Fibroblast of gingiva (primary cell): ENCODE data around the gene SAMD13.

Experiments used
- DNase-seq: peaks from one replicate; pipeline ENCODE4 v3.0.0-alpha.2; 2011; ENCODE audit warnings: low read depth

SAMD13 gene, protein sequence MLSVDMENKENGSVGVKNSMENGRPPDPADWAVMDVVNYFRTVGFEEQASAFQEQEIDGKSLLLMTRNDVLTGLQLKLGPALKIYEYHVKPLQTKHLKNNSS

DNA sequence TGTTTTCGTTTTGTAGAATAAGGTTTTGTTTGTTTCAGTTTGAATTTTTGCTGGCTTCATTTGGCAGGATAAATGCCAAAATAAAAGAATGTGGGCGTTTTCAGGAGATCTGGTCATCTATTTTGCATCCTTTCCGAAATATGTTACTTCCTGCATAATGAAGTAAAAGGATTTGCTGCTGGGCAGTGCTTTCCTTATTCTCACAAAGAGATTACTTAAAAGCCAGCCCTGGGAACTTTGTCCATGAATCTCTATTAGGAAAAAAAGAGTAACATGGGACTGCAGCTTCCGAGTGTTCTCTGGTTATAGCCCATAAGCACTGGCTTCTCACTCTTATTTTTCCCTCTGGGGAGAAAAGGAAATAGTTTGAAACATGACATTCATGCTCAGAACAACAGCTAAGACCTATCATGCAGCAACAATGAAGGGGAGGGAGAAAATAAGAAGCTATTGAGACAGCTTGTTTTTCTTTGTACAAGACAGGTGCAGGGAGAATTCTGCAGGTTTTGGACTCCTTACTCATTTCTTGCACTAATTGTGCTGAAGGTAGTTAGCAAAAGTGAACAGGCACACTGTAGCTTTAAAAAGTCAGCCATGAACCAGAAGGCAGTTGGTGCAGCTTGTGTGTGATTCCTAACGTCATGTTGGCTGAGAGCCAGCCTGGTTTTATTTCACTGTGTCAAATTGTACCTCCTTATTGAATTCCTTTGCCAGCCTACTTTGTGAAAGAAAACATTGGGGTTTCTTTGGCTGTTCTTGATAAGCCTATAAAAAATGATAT, at the start of gene SAMD13:
TSS of gene SAMD13 (plus strand) at position 705 of the 781 bp plus-strand sequence. CDS start 1,527 bp downstream, outside the sequence.
- peak; percentile 65 for DNase-seq

DNA sequence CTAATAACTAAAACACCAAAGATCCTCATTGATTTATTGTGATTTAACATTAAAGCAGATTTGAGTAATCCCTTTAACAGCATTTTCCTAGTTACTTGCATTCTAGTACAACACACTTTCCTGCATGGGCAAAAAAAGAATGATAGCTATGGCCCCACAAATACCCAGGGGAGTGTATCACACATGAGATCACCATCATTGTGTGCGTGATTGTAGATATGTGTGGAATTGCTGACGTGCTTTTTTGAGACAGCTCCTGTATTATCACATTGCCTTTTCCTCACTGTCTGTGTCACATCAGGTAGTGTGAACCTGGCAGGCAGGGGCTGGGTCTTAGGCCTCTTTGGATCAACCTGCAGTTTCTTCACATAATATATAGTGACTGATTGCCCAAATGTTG, 48.5 kb upstream of the SAMD13 start:
- no peak for DNase-seq

DNA sequence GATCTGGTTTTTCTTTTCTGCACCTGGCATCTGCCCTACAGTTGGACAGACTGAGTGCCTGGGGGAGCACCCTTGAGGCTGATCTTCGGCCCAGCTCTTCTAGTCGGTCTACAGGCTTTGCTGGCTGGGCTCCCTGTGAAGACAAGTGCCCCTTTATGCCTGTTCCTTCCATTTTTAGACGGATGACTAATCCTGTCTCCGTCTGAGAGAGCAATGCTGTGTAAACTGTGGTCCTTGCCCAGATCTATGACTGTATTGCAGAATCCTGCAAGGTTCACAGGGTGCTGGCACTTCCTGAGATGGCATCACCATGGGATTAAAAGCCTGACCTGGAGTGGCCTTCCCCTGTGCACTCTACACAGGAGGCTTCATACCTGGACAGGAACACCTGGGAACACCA, 47.6 kb upstream of the SAMD13 start:
- DNase-seq, result peak; percentile 82

DNA sequence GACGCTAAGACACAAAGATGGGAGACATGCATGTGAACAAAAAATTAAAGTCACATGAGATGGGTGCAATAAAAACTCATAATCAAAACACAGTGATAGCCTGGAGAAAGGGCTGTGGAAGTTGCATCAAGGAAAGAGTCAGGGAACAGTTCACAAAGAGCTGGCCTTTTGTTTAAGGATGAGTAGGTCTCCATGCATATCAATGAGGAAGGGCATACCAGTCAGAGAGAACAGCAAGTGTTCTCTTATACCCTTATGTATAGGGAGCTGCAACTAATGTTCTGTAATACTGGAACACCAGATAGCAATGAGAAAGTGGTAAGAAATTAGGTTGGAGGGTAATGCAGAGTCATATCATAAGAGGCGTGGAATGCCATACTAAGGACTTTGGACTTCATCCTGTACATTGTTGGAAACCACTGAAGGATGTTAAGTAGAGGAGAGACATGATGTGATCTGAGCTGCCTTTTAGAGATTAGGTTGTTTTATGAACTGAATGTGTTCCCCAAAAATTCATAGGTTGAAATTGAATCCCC, 46.7 kb upstream of the SAMD13 start:
- no peak for DNase-seq

DNA sequence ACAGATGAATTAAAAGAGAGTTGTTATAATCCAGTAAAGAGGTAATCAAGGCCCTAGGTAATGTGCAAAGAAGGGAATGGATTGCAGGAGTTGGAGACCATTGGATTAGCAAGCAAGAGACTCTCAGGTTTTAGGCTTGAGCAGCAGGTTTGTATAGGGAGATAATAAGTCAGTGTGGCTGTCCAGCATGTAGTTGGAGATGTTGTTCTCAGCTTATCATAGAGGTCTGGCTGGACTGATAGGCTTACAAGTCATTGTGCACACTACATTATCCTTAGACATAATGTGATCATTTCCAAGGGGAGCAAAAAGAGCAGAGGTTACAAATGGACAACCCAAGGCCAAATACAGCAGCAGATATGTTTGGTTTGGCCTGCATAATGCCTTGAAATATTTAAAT, 45.9 kb upstream of the SAMD13 start:
- no peak for DNase-seq

DNA sequence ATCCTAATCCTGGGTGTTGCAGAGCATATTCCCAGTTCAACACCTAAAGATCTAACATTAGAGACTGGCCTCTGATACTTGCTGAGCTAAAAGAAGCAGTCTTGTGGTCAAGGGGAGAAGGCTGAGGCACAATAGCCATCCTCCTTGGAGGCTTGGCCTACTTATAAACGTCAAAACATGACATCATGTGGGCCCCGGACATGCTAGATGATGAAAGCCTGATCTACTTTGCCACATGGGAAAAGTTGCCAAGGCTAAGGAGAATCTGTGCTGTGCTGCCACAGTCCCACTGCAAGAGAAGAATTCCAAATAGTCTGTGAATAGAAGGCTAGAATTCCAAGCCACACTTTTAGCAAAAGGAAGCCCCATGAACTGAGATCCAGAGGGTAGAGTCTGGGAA, 43.9 kb upstream of the SAMD13 start:
- DNase-seq, result no peak

DNA sequence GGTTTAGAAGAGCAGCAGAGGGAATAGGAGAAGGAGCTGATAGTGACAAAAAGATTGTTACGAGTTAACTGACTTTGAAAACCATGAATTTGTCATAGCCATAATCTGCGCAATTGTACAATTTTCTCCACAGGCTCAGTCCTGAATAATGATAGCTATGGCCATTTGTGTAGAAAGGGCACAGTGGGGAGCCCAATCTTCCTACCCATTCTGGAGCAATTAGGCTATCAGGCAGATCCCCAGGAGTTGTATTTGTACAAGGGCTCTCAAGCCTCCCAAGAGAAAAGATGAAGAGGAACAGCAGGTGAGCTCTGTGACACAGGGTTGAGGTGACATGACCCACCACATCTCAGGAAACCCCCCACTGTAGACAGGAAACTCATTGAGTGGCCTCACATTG, 42.1 kb upstream of the SAMD13 start:
- DNase-seq, result no peak

DNA sequence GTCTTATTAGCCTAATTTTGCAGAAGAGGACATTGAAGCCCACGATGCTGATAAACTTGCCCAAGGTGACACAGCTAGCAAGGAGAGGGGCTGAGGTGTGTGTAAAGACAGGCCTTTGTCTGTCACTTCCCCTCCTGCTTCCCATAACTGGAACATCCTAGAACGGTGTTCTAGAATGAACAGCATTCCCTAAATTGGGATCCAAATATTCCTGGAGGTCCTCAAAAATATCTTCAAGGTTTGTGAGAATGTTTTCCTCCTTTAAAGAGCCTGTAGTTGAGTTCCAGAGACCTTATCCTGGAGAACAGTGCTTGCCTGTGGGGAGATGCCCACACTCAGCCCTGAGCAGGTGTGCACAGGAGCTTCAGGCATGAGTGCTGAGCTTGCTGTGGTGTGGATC, 41.5 kb upstream of the SAMD13 start:
- DNase-seq, result no peak

DNA sequence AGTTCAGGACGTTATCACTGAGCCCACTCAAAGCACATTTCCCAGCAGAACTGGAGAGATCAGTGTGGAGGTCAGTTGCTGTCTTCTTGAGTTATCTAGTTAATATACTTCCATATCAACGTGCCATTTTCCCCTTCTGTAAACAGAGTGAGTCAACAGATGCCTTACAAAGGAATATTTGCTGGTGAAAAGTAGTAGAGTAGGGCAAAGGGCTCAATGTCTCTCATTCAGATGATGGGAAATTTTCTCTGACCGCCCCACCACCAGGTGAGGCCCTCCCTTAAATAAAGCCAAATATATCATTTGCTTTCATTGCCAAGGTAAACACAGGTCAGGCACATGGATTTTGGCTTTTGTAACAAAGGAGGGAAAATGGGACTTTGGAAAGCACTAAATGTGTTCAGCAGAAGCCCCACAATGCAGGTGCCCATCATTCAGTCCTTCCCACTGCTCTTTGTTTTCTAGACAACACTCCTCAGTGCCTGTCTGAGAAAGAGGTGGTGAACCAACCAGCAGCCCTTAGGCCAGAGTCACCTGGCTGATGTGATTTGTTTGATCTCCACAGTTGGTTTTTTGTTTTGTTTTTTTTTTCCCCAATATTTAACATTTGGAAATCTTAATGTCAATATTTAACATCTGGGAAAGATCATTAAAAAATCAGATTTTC, 40.5 kb upstream of the SAMD13 start:
- DNase-seq, result no peak

DNA sequence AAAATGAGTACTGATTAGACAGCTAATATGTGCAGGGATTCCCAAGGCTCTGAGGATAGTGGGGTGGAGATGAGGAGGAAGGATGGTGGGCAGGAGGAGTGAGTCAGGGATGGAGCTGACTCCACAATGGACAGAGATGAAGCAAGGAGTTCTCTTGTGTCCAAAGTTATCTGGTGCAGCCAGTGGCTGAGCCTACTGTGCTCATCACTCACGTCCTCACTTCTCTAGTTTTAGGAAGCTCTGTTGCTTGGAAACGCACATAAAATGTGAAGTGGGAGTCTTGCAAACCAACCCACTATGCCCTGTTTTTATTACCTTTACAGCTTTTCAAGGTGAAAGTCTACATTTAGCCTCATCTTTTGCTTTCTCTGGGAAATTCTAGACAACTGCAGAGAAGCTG, 36.5 kb upstream of the SAMD13 start:
- DNase-seq, result no peak

DNA sequence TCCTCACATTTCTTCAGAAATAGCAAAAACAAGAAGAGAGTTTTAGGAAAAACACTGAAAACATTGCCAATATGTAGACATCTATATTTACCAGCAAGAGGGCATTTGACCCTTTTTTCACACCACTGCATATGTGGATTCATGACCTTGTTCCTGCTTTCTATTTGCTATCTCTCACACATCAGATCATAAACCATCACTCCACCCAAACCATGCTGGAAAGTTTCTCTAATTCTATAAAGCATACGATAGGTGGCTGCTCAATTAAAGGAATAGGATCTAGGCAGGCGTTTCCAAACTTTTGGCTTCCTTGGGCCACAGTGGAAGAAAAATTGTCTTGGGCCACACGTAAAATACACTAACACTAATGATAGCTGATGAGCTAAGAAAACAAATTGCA, 35.6 kb upstream of the SAMD13 start:
- no peak for DNase-seq

DNA sequence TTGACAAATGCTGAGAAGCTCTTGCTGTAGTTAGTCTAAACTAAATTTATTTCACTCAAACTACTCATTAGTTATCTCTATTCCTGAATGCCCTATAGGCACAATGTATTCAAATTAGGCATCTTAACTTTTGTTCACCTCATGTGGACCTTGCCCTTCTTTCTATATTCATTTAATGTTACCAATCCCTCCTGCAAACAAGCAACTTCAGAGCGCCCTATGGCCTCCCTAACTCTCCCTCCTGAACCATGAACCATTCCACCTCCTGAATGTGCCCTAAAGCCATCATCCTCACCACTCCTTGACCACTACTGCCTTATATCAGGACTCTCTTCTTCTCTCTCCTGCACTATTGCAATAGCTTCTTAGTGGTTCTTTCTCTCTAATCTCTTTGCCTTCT, 34.8 kb upstream of the SAMD13 start:
- DNase-seq, result no peak

DNA sequence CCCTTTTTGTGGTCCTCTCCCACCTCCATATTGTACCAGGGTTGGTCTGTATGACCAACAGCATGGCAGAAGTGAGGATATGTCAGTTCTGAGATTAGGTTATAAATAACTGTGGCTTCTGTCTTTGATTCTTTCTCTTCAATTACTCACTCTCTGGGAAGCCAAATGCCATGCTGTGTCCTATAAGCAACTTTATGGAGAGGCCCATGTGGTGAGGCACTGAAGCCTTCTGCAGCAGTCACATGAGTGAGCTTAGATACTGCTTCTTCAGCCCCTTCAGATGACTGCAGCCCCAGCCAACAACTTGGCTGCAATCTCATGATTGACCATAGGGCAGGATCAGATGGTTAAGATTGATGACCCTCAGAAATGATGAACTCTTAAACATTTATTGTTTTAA, 34.0 kb upstream of the SAMD13 start:
- DNase-seq, result no peak

DNA sequence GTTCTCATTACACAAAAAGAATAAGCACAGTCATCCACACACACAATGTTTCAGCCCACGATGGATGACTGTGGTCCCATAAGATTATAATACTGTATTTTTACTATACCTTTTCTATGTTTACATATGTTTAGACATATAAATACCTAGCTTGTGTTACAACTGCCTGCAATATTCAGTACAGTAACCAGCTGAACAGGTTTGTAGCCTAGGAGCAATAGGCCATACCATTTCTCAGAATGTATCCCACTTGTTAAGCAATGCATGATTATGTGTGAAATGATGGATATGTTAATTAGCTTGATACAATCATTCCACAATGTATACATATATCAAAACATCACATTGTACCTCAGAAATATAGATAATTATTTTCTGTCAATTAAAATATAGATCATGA, 33.2 kb upstream of the SAMD13 start:
- DNase-seq, result no peak

DNA sequence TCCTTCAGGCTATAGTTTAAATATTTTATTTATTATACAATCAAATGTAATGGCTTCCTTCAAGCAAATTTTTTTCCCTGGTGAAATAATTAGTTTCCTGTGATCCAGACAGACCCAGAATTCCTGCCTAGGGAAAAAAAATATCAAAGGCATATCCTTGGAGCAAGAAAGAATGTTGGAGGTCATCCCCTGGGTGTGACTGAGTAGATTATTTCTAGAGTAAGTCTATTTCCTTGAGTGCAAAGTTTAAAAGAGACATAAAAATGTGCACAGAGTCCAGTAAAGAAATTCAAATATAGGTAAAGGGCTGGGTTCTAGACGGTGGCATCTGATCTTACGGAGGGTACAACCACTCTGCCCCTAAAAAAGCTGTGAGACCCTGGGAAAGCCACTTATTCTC, 32.2 kb upstream of the SAMD13 start:
- no peak for DNase-seq

DNA sequence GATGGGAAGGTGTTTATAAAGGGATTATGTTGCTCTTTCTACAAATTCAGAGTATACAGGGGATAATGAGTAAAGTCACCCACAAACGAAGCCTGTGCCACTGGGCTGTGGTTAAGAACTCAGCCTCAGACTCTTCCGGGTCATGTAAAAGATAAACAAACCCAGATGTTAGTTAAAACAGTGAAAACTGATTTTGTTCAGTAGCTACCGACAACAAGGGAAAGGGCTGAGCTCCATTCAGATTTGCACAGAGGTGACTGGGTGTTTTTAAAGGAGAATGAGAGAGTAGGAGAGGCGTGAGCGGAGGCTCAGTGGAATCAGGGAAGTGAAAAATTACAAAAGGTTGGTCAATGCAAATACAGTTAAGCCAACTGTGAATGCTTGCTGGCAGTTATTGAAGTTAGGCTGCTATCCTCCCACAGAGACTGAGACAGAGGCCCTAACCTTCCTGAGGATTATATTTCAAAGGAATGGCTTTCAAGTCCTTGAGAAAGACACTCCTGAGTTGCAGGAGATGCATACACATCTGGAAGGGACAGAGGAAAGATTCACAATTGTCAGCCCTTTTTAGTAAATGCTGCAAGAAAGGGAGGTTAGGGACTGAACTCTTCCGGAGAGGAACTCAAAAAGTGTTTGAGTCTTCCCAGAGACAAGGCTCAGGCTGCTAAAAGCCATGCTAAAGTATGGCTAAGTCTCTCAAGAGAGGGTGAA, 29.9 kb upstream of the SAMD13 start:
- peak; percentile 15 for DNase-seq

DNA sequence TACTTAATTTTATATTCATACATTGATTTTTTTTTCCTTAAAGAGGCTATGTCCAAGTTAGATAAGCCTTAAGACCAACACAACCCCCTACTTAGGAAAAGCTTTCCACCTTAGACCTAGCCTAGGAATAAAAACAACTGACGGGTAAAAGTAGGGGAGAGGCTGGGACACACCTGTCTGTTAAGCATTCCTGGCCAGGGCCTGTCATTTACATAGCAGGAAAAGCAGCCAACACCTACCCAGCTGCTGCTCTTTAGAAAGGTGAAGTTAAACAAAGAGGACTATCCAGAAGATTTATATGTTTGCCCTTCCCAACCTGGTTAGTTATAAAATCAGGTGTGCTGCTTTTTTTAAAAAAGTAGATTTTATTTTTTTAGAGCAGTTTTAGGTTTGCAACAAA, 29.1 kb upstream of the SAMD13 start:
- DNase-seq, result no peak

DNA sequence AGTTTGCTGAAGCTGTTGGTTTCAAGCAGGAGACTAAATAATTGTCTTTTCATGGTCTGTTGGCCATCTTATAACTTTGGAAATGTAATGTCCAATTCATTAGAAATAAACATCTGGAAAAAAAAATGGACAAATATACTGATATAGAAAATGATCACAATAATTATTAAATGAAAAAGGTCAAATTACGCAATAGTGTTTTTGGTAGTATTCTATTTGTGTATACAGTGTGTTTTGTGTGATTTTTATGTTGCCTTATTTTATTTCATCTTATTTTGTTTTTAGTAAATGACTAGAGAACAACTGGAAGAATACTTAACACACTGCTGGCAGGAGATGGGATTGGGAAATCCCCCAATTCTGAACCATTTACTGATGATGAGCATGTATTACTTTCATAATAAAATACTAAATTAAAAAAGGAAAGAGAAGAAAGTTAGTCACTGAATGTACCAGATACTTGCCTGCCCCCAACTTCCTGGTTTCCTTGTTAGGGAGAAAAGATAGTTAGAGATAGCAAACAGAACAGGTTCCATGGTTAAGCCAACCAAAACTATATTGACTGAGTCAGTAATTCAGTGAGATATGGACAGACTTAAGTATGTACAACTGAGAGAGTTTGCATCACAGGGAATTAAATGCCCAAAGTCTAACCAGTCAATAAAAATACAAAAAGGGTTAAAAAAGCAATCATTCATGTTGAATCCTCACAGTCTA, 24.0 kb upstream of the SAMD13 start:
- DNase-seq, result no peak

DNA sequence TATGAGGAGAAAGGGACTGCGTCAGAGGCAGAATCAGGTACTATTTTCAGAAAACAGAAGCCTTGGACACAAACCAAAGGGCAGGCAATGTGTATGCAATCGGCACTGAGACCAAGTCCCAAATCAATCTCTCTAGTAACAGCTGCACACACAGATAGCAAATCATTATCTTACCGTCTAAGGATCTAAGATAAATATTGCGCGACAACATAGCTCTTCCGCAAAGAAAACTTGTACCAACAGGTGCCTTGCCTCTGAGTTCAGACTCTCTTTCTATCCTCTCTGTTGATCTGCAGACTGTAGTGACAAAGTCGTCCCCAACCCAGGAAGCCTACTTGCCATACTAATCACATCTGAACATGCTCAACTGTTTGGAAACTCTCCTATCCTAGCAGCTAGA, 22.6 kb upstream of the SAMD13 start:
- no peak for DNase-seq

DNA sequence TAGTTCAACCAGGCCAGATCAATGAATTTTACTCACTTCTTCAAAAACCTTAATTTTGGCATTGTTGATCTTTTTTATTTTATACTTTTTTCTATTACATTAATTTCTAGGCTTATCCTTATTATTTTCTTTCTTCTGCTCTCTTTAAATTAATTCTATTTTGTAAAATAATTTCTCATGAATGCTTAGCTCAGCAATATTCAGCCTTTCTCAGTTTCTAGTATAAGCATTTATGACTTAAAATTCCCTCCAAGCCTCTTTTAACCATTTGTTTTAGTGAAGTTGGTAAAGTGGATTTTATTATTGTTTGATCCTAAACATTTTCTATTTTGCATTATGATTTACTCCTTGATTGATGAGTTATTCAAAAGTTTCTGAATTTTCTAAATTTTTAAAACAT, 20.6 kb upstream of the SAMD13 start:
- no peak for DNase-seq

DNA sequence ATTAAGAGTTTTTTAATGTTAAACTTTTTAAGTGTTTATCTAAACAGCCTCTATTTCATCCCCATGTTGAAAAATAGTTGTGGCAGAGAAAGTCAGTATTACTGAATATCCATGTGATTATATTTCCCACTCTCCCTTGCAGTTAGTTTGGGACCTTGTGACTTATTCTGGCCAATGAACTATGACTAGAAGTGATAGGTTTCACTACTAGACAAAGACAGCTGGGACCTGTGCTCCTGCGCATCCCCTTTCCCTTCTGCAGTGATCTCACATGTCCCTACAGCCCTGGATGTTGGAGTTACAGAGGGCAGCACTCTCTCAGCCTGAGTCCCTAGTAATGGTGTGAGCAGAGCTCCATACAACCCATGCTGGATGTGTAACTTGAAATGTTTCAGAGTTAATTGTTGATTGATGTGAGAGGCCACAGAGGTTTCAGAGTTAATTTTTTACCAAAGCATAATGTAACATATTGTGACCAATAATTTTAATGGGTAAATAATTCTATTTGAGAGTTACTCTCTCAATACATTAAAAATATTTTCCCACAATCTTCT, 18.7 kb upstream of the SAMD13 start:
- DNase-seq, result no peak

DNA sequence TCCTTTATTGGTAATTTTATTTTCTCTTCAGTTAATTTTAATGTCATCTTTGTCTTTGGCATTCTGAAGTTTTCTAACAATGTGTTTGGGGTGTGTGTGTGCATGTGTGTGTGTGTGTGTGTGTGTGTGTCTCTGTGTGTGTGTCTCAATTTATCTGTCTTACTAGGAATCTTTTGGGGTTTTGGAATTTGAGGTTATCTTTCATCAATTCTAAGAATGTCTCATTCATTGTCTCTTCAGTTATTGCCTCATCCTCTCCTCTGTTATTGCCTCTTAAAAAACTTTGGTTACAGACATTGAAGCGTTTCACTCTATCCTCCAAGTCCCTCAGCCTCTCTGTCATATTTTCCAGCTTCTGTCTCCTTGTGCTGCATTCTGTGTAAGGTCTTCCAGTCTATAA, 18.1 kb upstream of the SAMD13 start:
- no peak for DNase-seq
